HEK293 (cell line): ENCODE results near the gene ELL2.
A peak's percentile ranks its signal among the peaks of the same experiment; 100 is the strongest.

ENCODE experiments used
- CTCF ChIA-PET: fragments of 350-600 bp; formaldehyde crosslinking; extraction: SDS; loops from one replicate; lab custom pipeline; 2021; ENCODE audit warnings: antibody characterized with exemption; lab: Yijun Ruan, JAX
- POLR2A ChIA-PET: fragments of 300-600 bp; formaldehyde crosslinking; extraction: SDS; loops from one replicate; lab custom pipeline; 2020; ENCODE audit warnings: antibody characterized with exemption, inconsistent platforms; lab: Yijun Ruan, JAX
- H3K27ac ChIP-seq: fragments of 200-500 bp; sonication (Bioruptor generic); 2 replicates; pipeline ENCODE4 v1.5.1; 2014; ENCODE audit warnings: low read depth, low read length, control low read depth, inconsistent platforms; ENCODE audit errors: extremely low read depth
- H3K36me3 ChIP-seq, 2 experiments: fragments of 200-500 bp in 1 of 2; sonication (Bioruptor generic) in 1 of 2; 1 replicate in 1 of 2; 2 replicates in 1 of 2; pipeline ENCODE4 v1.5.1; 2014 to 2017; ENCODE audit warnings: inconsistent platforms in 2 of 2, low read length in 2 of 2; ENCODE audit not compliant: control insufficient read depth in 2 of 2, insufficient read depth in 1 of 2
- H3K4me1 ChIP-seq: fragments of 200-500 bp; sonication (Bioruptor generic); 2 replicates; pipeline ENCODE4 v1.5.1; 2014; ENCODE audit warnings: mild to moderate bottlenecking, low read length, inconsistent platforms; ENCODE audit not compliant: control insufficient read depth, insufficient read depth
- H3K4me3 ChIP-seq: 2 replicates; pipeline ENCODE4 v1.5.1; 2011; ENCODE audit warnings: low read depth, mild to moderate bottlenecking, control low read depth, low read length, moderate library complexity
- H3K9me3 ChIP-seq: fragments of 200-500 bp; sonication (Bioruptor generic); 2 replicates; pipeline ENCODE4 v1.5.1; 2014; ENCODE audit warnings: low read depth, low read length, inconsistent platforms; ENCODE audit not compliant: control insufficient read depth, insufficient read depth
- GLI2 ChIP-seq: fragments of 450-650 bp; formaldehyde crosslinking; IDR thresholded peaks from 2 replicates; pipeline ENCODE4; 2017; ENCODE audit warnings: missing biosample characterization, missing genetic modification characterization, low read depth, borderline replicate concordance
- MYNN ChIP-seq: fragments of 450-650 bp; formaldehyde crosslinking; IDR thresholded peaks from 2 replicates; pipeline ENCODE4 v1.5.1; 2016; ENCODE audit warnings: missing biosample characterization, missing genetic modification characterization, borderline replicate concordance
- PRDM1 ChIP-seq: fragments of 450-650 bp; formaldehyde crosslinking; IDR thresholded peaks from 2 replicates; pipeline ENCODE4; 2016; ENCODE audit warnings: missing biosample characterization, missing genetic modification characterization
- SCRT2 ChIP-seq: fragments of 450-650 bp; formaldehyde crosslinking; IDR thresholded peaks from 2 replicates; pipeline ENCODE4 v1.5.1; 2016; ENCODE audit warnings: missing biosample characterization, missing genetic modification characterization
- ZNF548 ChIP-seq: fragments of 450-650 bp; formaldehyde crosslinking; IDR thresholded peaks from 2 replicates; pipeline ENCODE4 v1.5.1; 2016; ENCODE audit warnings: missing biosample characterization, missing genetic modification characterization
- ZNF664 ChIP-seq: fragments of 450-650 bp; formaldehyde crosslinking; IDR thresholded peaks from 2 replicates; pipeline ENCODE4 v1.5.1; 2016; ENCODE audit warnings: missing biosample characterization, missing genetic modification characterization
- ZNF785 ChIP-seq: fragments of 450-650 bp; formaldehyde crosslinking; IDR thresholded peaks from 2 replicates; pipeline ENCODE4 v1.5.1; 2016; ENCODE audit warnings: missing biosample characterization, missing genetic modification characterization
- TF ChIP-seq, protein P1 (sequence below): fragments of 450-650 bp; formaldehyde crosslinking; IDR thresholded peaks from 2 replicates; pipeline ENCODE4 v1.5.1; 2016; ENCODE audit warnings: missing biosample characterization, missing genetic modification characterization
- TF ChIP-seq, protein P2 (sequence below): fragments of 450-650 bp; formaldehyde crosslinking; IDR thresholded peaks from 2 replicates; pipeline ENCODE4 v1.5.1; 2016; ENCODE audit warnings: missing biosample characterization, missing genetic modification characterization
- TF ChIP-seq, protein P3 (sequence below): fragments of 450-650 bp; formaldehyde crosslinking; IDR thresholded peaks from 2 replicates; pipeline ENCODE4 v1.5.1; 2016; ENCODE audit warnings: missing biosample characterization, missing genetic modification characterization
- TF ChIP-seq, protein P4 (sequence below): fragments of 450-650 bp; formaldehyde crosslinking; IDR thresholded peaks from 2 replicates; pipeline ENCODE4 v1.5.1; 2016; ENCODE audit warnings: missing biosample characterization, missing genetic modification characterization
- TF ChIP-seq, protein P5 (sequence below): fragments of 450-650 bp; formaldehyde crosslinking; IDR thresholded peaks from 2 replicates; pipeline ENCODE4 v1.5.1; 2017; ENCODE audit warnings: missing biosample characterization, missing genetic modification characterization

Gene ELL2

DNA sequence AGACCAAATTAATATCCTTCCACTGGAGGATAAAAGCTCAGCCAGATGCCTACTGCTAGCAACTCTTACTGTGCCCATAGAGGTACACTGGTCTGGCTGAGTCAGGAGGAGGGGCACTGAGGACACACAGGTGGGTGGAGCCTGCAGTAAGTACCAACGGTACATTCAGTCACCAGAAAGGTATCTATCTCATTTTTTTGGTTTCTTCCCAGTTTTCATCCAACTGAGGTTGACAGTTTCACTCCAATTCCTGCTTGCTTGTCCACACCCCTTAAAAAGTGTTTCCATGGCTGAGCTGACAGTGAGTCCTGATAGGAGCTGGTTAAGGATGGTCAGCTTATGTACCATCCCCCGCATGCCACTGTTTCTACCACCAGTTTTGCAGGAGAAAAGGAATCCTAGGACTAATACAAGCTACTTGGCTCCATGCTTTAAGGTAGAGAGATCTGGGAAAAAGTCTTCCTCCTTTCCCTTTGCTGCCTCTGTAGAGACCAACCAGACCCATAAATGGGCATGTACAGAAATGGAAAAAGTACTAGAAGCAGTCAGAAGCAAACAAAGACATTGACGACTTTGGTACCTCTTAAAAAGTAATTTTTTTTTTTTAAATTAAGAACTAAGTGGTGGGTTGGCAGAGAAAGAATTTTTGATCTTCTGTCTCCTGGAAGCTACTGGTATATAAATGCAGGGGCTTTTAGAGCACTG lies 3.2 kb downstream of the ELL2 start (continued):
- TF ChIP-seq, protein P1, sequence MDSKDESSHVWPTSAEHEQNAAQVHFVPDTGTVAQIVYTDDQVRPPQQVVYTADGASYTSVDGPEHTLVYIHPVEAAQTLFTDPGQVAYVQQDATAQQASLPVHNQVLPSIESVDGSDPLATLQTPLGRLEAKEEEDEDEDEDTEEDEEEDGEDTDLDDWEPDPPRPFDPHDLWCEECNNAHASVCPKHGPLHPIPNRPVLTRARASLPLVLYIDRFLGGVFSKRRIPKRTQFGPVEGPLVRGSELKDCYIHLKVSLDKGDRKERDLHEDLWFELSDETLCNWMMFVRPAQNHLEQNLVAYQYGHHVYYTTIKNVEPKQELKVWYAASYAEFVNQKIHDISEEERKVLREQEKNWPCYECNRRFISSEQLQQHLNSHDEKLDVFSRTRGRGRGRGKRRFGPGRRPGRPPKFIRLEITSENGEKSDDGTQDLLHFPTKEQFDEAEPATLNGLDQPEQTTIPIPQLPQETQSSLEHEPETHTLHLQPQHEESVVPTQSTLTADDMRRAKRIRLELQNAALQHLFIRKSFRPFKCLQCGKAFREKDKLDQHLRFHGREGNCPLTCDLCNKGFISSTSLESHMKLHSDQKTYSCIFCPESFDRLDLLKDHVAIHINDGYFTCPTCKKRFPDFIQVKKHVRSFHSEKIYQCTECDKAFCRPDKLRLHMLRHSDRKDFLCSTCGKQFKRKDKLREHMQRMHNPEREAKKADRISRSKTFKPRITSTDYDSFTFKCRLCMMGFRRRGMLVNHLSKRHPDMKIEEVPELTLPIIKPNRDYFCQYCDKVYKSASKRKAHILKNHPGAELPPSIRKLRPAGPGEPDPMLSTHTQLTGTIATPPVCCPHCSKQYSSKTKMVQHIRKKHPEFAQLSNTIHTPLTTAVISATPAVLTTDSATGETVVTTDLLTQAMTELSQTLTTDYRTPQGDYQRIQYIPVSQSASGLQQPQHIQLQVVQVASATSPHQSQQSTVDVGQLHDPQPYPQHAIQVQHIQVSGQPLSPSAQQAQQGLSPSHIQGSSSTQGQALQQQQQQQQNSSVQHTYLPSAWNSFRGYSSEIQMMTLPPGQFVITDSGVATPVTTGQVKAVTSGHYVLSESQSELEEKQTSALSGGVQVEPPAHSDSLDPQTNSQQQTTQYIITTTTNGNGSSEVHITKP (tag by site-specific recombination) = peak; percentile 85
- TF ChIP-seq SCRT2 (tag by site-specific recombination) (no peak), ZNF785 (no peak), ZNF664 (tag by site-specific recombination) (peak; percentile 84), PRDM1 (peak; percentile 20; the same call in 1 of the 2 replicates)
- TF ChIP-seq, protein P2, sequence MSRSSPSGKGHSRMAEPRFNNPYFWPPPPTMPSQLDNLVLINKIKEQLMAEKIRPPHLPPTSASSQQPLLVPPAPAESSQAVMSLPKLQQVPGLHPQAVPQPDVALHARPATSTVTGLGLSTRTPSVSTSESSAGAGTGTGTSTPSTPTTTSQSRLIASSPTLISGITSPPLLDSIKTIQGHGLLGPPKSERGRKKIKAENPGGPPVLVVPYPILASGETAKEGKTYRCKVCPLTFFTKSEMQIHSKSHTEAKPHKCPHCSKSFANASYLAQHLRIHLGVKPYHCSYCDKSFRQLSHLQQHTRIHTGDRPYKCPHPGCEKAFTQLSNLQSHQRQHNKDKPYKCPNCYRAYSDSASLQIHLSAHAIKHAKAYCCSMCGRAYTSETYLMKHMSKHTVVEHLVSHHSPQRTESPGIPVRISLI (tag by site-specific recombination) = 0 out of 2 replicates have a peak, but pooled peaks have one; percentile 25

DNA sequence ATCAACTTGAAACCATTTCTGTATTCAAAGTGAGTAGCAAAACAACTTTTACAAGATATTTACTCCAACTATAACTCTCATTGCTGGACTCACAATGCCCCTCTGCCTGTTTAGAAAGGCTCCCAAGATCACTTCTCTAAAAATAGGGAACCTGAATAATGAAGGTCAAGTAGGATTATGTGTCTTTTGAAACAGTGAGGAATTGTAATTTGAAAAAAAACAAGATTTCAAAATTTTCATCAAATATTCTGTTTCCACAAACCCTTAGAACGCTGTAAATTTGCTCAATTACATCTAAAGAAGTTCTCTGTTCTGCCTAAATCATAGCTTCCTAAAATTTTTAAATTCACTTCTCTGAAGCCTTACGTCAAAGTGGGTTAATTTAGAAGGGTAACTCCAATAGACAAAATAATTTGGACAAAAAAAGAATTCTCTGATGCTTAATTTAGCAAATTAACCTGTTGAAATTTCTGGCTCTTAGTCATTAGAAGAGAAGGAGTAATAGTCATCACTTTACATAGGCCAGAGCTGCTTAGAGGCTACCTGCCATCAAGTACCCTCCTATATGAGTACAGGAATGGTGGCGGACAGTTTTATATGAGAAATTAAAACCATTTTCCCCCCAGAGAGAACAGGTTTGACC lies 4.0 kb downstream of the ELL2 start:
- H3K4me3 ChIP-seq = no peak overlapping the region
- no peaks in the 10 kb centered on the region for H3K36me3 ChIP-seq
- CTCF ChIA-PET = interaction anchor here (0.6 to 1.3 kb wide), 4 partner anchors 57 to 381 kb away, joined by 3 read pairs; no protein-coding TSS in a partner anchor
- no peaks in the 10 kb centered on the region for H3K9me3 ChIP-seq
- no peak overlapping the region for H3K27ac ChIP-seq
- TF ChIP-seq, protein P3, sequence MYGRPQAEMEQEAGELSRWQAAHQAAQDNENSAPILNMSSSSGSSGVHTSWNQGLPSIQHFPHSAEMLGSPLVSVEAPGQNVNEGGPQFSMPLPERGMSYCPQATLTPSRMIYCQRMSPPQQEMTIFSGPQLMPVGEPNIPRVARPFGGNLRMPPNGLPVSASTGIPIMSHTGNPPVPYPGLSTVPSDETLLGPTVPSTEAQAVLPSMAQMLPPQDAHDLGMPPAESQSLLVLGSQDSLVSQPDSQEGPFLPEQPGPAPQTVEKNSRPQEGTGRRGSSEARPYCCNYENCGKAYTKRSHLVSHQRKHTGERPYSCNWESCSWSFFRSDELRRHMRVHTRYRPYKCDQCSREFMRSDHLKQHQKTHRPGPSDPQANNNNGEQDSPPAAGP (tag by site-specific recombination) = no peak
- TF ChIP-seq SCRT2 (tag by site-specific recombination) = peak; percentile 77
- TF ChIP-seq, all 188 proteins: peak for 1
- H3K4me1 ChIP-seq = peaks cover 20% of the 10 kb centered on the region
- POLR2A ChIA-PET = no interaction called here

DNA sequence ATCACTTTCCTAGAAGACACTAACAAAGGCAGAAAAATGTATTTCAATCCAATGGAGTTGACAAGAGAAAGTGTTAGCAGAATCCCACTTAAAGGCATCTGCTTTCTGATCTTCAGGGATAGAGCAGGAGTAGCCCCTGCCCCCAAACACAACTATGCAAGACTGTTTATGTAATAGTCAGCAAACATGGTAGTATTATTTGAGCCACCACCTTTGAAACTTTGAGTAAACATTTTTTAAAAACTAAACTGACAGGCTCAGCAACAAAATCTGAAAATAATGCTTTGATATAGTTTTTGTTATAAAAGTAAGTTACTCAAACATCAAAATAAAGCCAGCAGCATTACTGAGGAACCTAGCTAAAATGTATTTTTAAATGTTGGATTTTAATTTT lies 4.8 kb downstream of the ELL2 start:
- Histone ChIP-seq H3K27ac (no peak overlapping the region), H3K36me3 (peaks cover 0 to 3% of the 10 kb centered on the region in 2 experiments; a peak in 1 of 3 replicates), H3K4me3 (no peak overlapping the region), H3K4me1 (peaks cover 20% of the 10 kb centered on the region), H3K9me3 (no peaks in the 10 kb centered on the region)
- ChIA-PET POLR2A (no interaction called here), CTCF (interaction anchor here (0.7 to 1.3 kb wide), 2 partner anchors 96 to 236 kb away, joined by 3 read pairs; no protein-coding TSS in a partner anchor)
- TF ChIP-seq, protein P4, sequence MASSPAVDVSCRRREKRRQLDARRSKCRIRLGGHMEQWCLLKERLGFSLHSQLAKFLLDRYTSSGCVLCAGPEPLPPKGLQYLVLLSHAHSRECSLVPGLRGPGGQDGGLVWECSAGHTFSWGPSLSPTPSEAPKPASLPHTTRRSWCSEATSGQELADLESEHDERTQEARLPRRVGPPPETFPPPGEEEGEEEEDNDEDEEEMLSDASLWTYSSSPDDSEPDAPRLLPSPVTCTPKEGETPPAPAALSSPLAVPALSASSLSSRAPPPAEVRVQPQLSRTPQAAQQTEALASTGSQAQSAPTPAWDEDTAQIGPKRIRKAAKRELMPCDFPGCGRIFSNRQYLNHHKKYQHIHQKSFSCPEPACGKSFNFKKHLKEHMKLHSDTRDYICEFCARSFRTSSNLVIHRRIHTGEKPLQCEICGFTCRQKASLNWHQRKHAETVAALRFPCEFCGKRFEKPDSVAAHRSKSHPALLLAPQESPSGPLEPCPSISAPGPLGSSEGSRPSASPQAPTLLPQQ (tag by site-specific recombination) = no peak
- TF ChIP-seq, protein P5, sequence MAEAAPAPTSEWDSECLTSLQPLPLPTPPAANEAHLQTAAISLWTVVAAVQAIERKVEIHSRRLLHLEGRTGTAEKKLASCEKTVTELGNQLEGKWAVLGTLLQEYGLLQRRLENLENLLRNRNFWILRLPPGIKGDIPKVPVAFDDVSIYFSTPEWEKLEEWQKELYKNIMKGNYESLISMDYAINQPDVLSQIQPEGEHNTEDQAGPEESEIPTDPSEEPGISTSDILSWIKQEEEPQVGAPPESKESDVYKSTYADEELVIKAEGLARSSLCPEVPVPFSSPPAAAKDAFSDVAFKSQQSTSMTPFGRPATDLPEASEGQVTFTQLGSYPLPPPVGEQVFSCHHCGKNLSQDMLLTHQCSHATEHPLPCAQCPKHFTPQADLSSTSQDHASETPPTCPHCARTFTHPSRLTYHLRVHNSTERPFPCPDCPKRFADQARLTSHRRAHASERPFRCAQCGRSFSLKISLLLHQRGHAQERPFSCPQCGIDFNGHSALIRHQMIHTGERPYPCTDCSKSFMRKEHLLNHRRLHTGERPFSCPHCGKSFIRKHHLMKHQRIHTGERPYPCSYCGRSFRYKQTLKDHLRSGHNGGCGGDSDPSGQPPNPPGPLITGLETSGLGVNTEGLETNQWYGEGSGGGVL (tag by site-specific recombination) = no peak
- TF ChIP-seq ZNF548 (no peak), MYNN (tag by site-specific recombination) (no peak), GLI2 (tag by site-specific recombination) (no peak)
